Panc1 (cell line): Measurements from ENCODE around the gene PLEKHD1. TPM values are rescaled to one million over a fixed set of nuclear protein-coding genes. Genes with fewer than 3 reads are reported as not detected.

Experiments
- ATAC-seq: fragments of 200-7000 bp; cut with Tn5 transposase; 2 replicates; pipeline ENCODE4 v1.9.1; 2020; ENCODE audit warnings: mild to moderate bottlenecking, moderate library complexity
- BruUV-seq: library from RNA; stranded (reverse); fragments of 400-500 nt; replicated peaks from 2 replicates; lab custom pipeline; 2021; lab: Mats Ljungman, UMichigan
- CTCF ChIA-PET: fragments of 300-600 bp; sonication (Branson Sonifier 250); formaldehyde crosslinking; loops from one replicate; lab custom pipeline; 2022; ENCODE audit warnings: antibody characterized with exemption; lab: Charles Lee
- POLR2A ChIA-PET: fragments of 300-600 bp; sonication (Branson Sonifier 250); formaldehyde crosslinking; loops from one replicate; lab custom pipeline; 2022; ENCODE audit warnings: antibody characterized with exemption; lab: Charles Lee
- DNase-seq: peaks from one replicate; pipeline ENCODE4 v3.0.0-alpha.2; 2010; ENCODE audit warnings: low read depth, low spot score
- H3K27ac ChIP-seq: 2 replicates; pipeline ENCODE4 v1.5.1; 2011; ENCODE audit warnings: mild to moderate bottlenecking, low read length, inconsistent platforms
- H3K27me3 ChIP-seq: fragments of 200-500 bp; sonication (Bioruptor generic); 2 replicates; pipeline ENCODE4 v1.6.0; 2014; ENCODE audit warnings: low read length, inconsistent platforms; ENCODE audit not compliant: control insufficient read depth, insufficient read depth
- H3K36me3 ChIP-seq: fragments of 200-500 bp; sonication (Bioruptor generic); 2 replicates; pipeline ENCODE4 v1.5.1; 2014; ENCODE audit warnings: inconsistent platforms, mild to moderate bottlenecking, low read length, moderate library complexity; ENCODE audit not compliant: control insufficient read depth, insufficient read depth
- H3K4me1 ChIP-seq: 2 replicates; pipeline ENCODE4 v1.5.1; 2011; ENCODE audit warnings: inconsistent platforms, mild to moderate bottlenecking, low read length, moderate library complexity; ENCODE audit not compliant: control insufficient read depth, insufficient read depth
- H3K4me3 ChIP-seq, 2 experiments: 2 replicates each; pipeline ENCODE4 v1.5.1; 2011 to 2012; ENCODE audit warnings: low read depth in 2 of 2, low read length in 2 of 2, mild to moderate bottlenecking in 2 of 2, inconsistent platforms in 1 of 2, moderate library complexity in 1 of 2
- H3K9me3 ChIP-seq: fragments of 200-500 bp; sonication (Bioruptor generic); 2 replicates; pipeline ENCODE4 v1.5.1; 2014; ENCODE audit warnings: low read depth, mild to moderate bottlenecking, inconsistent platforms, low read length, moderate library complexity; ENCODE audit not compliant: control insufficient read depth, insufficient read depth
- POLR2AphosphoS5 ChIP-seq: IDR thresholded peaks from 2 replicates; pipeline ENCODE4 v1.6.1; 2012; ENCODE audit warnings: mild to moderate bottlenecking, low read depth, low read length, moderate library complexity
- SIN3A ChIP-seq: IDR thresholded peaks from 2 replicates; pipeline ENCODE4 v1.6.1; 2012; ENCODE audit warnings: low read depth, mild to moderate bottlenecking, low read length, moderate library complexity, borderline replicate concordance; ENCODE audit not compliant: insufficient read depth
- TCF7L2 ChIP-seq: IDR thresholded peaks from 2 replicates; pipeline ENCODE4 v1.6.1; 2011; ENCODE audit warnings: mild to moderate bottlenecking, low read depth, low read length, inconsistent platforms
- in situ Hi-C: cut with HindIII; loops from 2 replicates; pipeline ENCODE4 v1.10.0; 2016; ENCODE audit warnings: low sequenced_read_pairs, low pct_unique_long_range_greater_than_20kb
- intact Hi-C: fragments of 100-400 bp; cut with micrococcal nuclease; formaldehyde crosslinking; loops from one replicate; pipeline ENCODE4 v1.10.0; 2022; ENCODE audit not compliant: unreplicated experiment
- total RNA-seq: library from RNA; stranded (reverse); gene quantifications from one replicate; pipeline ENCODE4 v1.2.1, GENCODE V29; 2021; ENCODE audit not compliant: unreplicated experiment
- TF ChIP-seq, protein P1 (sequence below), 2 experiments: IDR thresholded peaks; 2 replicates each; pipeline ENCODE4 v1.6.1; 2011 to 2012; ENCODE audit warnings: low read depth in 2 of 2, control low read depth in 1 of 2, low read length in 1 of 2, mild to moderate bottlenecking in 1 of 2, moderate library complexity in 1 of 2; ENCODE audit not compliant: insufficient read depth in 1 of 2
- TF ChIP-seq, protein P2 (sequence below): fragments of 450-650 bp; IDR thresholded peaks from 2 replicates; pipeline ENCODE4 v1.5.1; 2017; ENCODE audit warnings: mild to moderate bottlenecking

PLEKHD1 gene
- total RNA-seq, 1 experiment from 2014 or later: 0.08 TPM

DNA sequence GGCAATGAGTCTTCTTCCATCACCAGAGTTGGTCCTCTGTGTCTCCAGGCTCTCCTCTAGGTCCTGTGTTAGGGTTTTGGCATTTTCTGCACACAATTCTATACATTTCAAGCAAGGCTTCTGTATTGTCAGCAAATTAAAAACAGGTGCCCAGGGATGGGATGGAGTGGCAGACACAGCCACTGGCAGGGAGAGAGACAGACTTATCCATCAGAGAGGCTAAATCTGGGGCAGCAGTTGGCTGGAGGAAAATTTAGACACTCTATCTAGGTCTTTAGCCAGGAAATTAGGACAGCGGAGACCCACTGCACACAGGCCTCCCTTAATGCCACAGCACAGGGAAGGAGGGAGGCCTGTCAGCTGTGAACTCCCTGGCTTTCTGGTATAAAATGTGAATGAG, 20.2 kb downstream of the PLEKHD1 start:
- Histone ChIP-seq H3K36me3 (no peaks in the 10 kb centered on the region), H3K4me3 (no peak overlapping the region), H3K4me1 (no peaks in the 10 kb centered on the region), H3K27me3 (no peaks in the 10 kb centered on the region), H3K9me3 (no peaks in the 10 kb centered on the region), H3K27ac (no peak overlapping the region)
- in situ Hi-C loops: no loop called here
- ATAC-seq: no peak
- no peak for DNase-seq
- CTCF ChIA-PET: interaction anchor here (0.5 to 0.6 kb wide), 2 partner anchors 220 to 810 kb away, joined by 3 to 10 read pairs; no protein-coding TSS in a partner anchor
- TF ChIP-seq POLR2AphosphoS5: no peak
- TF ChIP-seq, protein P1, sequence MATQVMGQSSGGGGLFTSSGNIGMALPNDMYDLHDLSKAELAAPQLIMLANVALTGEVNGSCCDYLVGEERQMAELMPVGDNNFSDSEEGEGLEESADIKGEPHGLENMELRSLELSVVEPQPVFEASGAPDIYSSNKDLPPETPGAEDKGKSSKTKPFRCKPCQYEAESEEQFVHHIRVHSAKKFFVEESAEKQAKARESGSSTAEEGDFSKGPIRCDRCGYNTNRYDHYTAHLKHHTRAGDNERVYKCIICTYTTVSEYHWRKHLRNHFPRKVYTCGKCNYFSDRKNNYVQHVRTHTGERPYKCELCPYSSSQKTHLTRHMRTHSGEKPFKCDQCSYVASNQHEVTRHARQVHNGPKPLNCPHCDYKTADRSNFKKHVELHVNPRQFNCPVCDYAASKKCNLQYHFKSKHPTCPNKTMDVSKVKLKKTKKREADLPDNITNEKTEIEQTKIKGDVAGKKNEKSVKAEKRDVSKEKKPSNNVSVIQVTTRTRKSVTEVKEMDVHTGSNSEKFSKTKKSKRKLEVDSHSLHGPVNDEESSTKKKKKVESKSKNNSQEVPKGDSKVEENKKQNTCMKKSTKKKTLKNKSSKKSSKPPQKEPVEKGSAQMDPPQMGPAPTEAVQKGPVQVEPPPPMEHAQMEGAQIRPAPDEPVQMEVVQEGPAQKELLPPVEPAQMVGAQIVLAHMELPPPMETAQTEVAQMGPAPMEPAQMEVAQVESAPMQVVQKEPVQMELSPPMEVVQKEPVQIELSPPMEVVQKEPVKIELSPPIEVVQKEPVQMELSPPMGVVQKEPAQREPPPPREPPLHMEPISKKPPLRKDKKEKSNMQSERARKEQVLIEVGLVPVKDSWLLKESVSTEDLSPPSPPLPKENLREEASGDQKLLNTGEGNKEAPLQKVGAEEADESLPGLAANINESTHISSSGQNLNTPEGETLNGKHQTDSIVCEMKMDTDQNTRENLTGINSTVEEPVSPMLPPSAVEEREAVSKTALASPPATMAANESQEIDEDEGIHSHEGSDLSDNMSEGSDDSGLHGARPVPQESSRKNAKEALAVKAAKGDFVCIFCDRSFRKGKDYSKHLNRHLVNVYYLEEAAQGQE (IDR thresholded peaks at IDR 0.05; ENCODE audit: insufficient read depth in 1 of 2, low read depth in 2 of 2, low read length in 1 of 2): no peak
- TF ChIP-seq TCF7L2: no peak
- no peak for TF ChIP-seq SIN3A
- TF ChIP-seq, protein P2, sequence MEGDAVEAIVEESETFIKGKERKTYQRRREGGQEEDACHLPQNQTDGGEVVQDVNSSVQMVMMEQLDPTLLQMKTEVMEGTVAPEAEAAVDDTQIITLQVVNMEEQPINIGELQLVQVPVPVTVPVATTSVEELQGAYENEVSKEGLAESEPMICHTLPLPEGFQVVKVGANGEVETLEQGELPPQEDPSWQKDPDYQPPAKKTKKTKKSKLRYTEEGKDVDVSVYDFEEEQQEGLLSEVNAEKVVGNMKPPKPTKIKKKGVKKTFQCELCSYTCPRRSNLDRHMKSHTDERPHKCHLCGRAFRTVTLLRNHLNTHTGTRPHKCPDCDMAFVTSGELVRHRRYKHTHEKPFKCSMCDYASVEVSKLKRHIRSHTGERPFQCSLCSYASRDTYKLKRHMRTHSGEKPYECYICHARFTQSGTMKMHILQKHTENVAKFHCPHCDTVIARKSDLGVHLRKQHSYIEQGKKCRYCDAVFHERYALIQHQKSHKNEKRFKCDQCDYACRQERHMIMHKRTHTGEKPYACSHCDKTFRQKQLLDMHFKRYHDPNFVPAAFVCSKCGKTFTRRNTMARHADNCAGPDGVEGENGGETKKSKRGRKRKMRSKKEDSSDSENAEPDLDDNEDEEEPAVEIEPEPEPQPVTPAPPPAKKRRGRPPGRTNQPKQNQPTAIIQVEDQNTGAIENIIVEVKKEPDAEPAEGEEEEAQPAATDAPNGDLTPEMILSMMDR: no peak
- BruUV-seq: no TSS peak
- POLR2A ChIA-PET: no interaction called here
- intact Hi-C loops: no loop called here

DNA sequence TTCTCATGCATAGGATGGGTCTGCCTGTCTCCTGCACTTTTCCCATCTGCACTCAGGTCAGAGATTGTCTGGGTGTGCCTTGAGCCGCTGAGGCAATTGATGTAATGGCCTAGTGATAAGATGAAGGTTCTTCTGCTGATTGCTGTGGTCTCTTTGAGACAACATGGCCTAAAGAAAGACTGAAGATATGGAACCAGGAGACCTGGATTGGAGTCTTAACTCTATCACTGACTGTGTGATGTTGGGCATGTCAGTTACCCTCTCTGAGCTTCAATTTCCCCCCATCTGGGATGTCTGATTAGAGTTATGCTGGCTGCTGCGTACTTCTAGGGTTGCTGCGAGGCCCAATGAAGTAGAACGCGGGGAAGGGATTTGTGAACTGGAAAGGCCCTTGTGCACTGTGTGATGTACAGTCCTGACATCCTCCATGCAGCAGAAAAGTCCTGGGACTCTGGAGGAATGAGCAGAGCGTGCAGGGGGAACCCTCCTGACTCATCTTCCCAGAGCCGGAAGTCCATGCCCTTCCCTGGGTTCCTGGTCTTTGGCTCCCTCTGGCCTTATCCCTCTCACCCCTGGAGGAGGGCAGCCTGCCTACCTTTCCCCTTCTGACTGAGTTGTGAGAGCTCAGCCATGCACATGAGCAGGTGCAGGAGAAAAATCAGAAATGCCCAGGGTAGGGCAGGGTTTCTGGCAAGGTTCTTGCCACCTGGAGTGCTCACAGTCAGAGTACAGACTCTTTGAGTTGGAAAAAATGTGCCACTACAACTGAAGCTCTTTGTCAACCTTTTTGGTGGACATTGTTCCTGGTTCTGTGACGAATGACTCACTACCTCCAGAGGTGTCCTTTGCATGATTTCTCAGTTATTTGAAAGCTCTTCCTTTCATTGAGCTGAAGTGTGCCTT, 21.1 kb downstream of the PLEKHD1 start:
- CTCF ChIA-PET: interaction anchor here (0.5 to 0.6 kb wide), 2 partner anchors 220 to 811 kb away, joined by 3 to 10 read pairs; no protein-coding TSS in a partner anchor
- no peak for ATAC-seq
- intact Hi-C loops: no loop called here

More for the DNA sequence above, 21.1 kb downstream of the PLEKHD1 start:
- TF ChIP-seq, protein P1 (IDR thresholded peaks at IDR 0.05; ENCODE audit: insufficient read depth in 1 of 2, low read depth in 2 of 2, low read length in 1 of 2): no peak
- no peak for TF ChIP-seq TCF7L2
- no peak for TF ChIP-seq SIN3A
- TF ChIP-seq, protein P2: no peak
- no peak for TF ChIP-seq POLR2AphosphoS5
- Histone ChIP-seq H3K27ac (no peak overlapping the region), H3K4me3 (no peak overlapping the region), H3K36me3 (no peaks in the 10 kb centered on the region), H3K4me1 (no peaks in the 10 kb centered on the region), H3K27me3 (no peaks in the 10 kb centered on the region), H3K9me3 (no peaks in the 10 kb centered on the region)
- in situ Hi-C loops: no loop called here
- POLR2A ChIA-PET: no interaction called here
- DNase-seq: no peak
- BruUV-seq: no TSS peak
